ENCODE results near the gene COL27A1.
"Not testable (repeated sequence)": the region's sequence is repeated elsewhere in the genome, so short reads cannot be mapped to it uniquely, and the experiment has no call there.

Gene COL27A1

GRCh38 chr9:114322160-114322818 is 167.0 kb downstream of the COL27A1 start:
- DNase-seq (ENCODE audit: low read depth in 2 of 2), result not testable (repeated sequence)

- DNase-seq (ENCODE audit: low read depth in 2 of 2), result not testable (repeated sequence)
Measured at GRCh38 chr9:114322831-114323531, 167.6 kb downstream of the COL27A1 start, which contains the start of gene ORM1. Gene ORM1, plus strand, starts transcription at chr9:114323098. Its CDS starts 36 bp downstream, at chr9:114323134.

GRCh38 chr9:114323849-114324248 is 168.5 kb downstream of the COL27A1 start:
- DNase-seq (ENCODE audit: low read depth in 2 of 2), result not testable (repeated sequence)

GRCh38 chr9:114324492-114324891 is 169.2 kb downstream of the COL27A1 start:
- DNase-seq (ENCODE audit: low read depth in 2 of 2), result no peak

- DNase-seq (ENCODE audit: low read depth in 2 of 2), result not testable (repeated sequence)
Measured at GRCh38 chr9:114324965-114325364, 169.6 kb downstream of the COL27A1 start.

- not testable (repeated sequence) for DNase-seq (ENCODE audit: low read depth in 2 of 2)
Measured at GRCh38 chr9:114325684-114326254, 170.4 kb downstream of the COL27A1 start.

GRCh38 chr9:114327749-114328148 is 172.4 kb downstream of the COL27A1 start:
- DNase-seq (ENCODE audit: low read depth in 2 of 2), result no peak

- not testable (repeated sequence) for DNase-seq (ENCODE audit: low read depth in 2 of 2)
Measured at GRCh38 chr9:114328357-114328820, 173.1 kb downstream of the COL27A1 start.

- not testable (repeated sequence) for DNase-seq (ENCODE audit: low read depth in 2 of 2)
Measured at GRCh38 chr9:114328937-114329624, 173.7 kb downstream of the COL27A1 start.

GRCh38 chr9:114329625-114330022 is 174.3 kb downstream of the COL27A1 start, which contains the start of gene ORM2:
Gene ORM2, plus strand, starts transcription at chr9:114329869. Its CDS starts 36 bp downstream, at chr9:114329905.
- DNase-seq (ENCODE audit: low read depth in 2 of 2), result not testable (repeated sequence)

GRCh38 chr9:114330636-114331035 is 175.3 kb downstream of the COL27A1 start:
- DNase-seq (ENCODE audit: low read depth in 2 of 2), result no peak

- not testable (repeated sequence) for DNase-seq (ENCODE audit: low read depth in 2 of 2)
Measured at GRCh38 chr9:114331229-114332195, 176.2 kb downstream of the COL27A1 start.

GRCh38 chr9:114332474-114333040 is 177.2 kb downstream of the COL27A1 start:
- DNase-seq (ENCODE audit: low read depth in 2 of 2), result not testable (repeated sequence)

- not testable (repeated sequence) for DNase-seq (ENCODE audit: low read depth in 2 of 2)
Measured at GRCh38 chr9:114333718-114334117, 178.4 kb downstream of the COL27A1 start.

GRCh38 chr9:114334490-114334889 is 179.2 kb downstream of the COL27A1 start:
- no peak for DNase-seq (ENCODE audit: low read depth in 2 of 2)

GRCh38 chr9:114335745-114336144 is 180.4 kb downstream of the COL27A1 start:
- no peak for DNase-seq (ENCODE audit: low read depth in 2 of 2)

GRCh38 chr9:114336157-114336556 is 180.8 kb downstream of the COL27A1 start:
- DNase-seq (ENCODE audit: low read depth in 2 of 2), result no peak

GRCh38 chr9:114336699-114337395 is 181.5 kb downstream of the COL27A1 start:
- no peak for DNase-seq (ENCODE audit: low read depth in 2 of 2)

- no peak for DNase-seq (ENCODE audit: low read depth in 2 of 2)
Measured at GRCh38 chr9:114338187-114338586, 182.8 kb downstream of the COL27A1 start.
